Measurements from ENCODE around the gene NRXN2.

The NRXN2 gene

GRCh38 chr11:64621283-64622019, 101.5 kb downstream of the NRXN2 start:
- no peak for DNase-seq

- no peak for DNase-seq
Observed at GRCh38 chr11:64620381-64620971, 102.5 kb downstream of the NRXN2 start.

- DNase-seq: no peak
Observed at GRCh38 chr11:64619811-64620380, 103.1 kb downstream of the NRXN2 start.

- DNase-seq: no peak
Observed at GRCh38 chr11:64619196-64619595, 103.8 kb downstream of the NRXN2 start.

GRCh38 chr11:64616817-64617216, 106.2 kb downstream of the NRXN2 start:
- no peak for DNase-seq

- peak; percentile 5 to 37 for DNase-seq
Observed at GRCh38 chr11:64614917-64615316, 108.1 kb downstream of the NRXN2 start.

- no peak for DNase-seq
Observed at GRCh38 chr11:64613648-64614047, 109.3 kb downstream of the NRXN2 start.

- DNase-seq: peak; percentile 58 to 82
Observed at GRCh38 chr11:64611869-64612646, 110.9 kb downstream of the NRXN2 start.

GRCh38 chr11:64611176-64611575, 111.8 kb downstream of the NRXN2 start:
- DNase-seq: no peak

GRCh38 chr11:64610596-64610995, 112.4 kb downstream of the NRXN2 start:
- no peak for DNase-seq

GRCh38 chr11:64609436-64610047, 113.5 kb downstream of the NRXN2 start:
- DNase-seq: no peak

- no peak for DNase-seq
Observed at GRCh38 chr11:64608636-64609035, 114.4 kb downstream of the NRXN2 start.

- DNase-seq: no peak
Observed at GRCh38 chr11:64608046-64608445, 115.0 kb downstream of the NRXN2 start.

- no peak for DNase-seq
Observed at GRCh38 chr11:64607381-64607985, 115.5 kb downstream of the NRXN2 start.

GRCh38 chr11:64606796-64607380, 116.1 kb downstream of the NRXN2 start:
- DNase-seq: no peak

GRCh38 chr11:64605656-64606585, 117.1 kb downstream of the NRXN2 start:
- no peak for DNase-seq

- no peak for DNase-seq
Observed at GRCh38 chr11:64605244-64605560, 117.8 kb downstream of the NRXN2 start.

- DNase-seq: no peak
Observed at GRCh38 chr11:64604458-64605243, 118.3 kb downstream of the NRXN2 start.

GRCh38 chr11:64603411-64604110, 119.4 kb downstream of the NRXN2 start:
- no peak for DNase-seq
